ENCODE results near the gene PDIA6. TPM values are rescaled to one million over a fixed set of nuclear protein-coding genes. Genes with fewer than 3 reads are reported as not detected.

The PDIA6 gene
- total and polyA plus RNA-seq, 10 of the 15 experiments (the other 5 are each of a cell fraction or from before 2014, with no cell fraction given): 148 to 526 (median 209) TPM

GRCh38 chr2:10810202-10811161 lies 2.1 kb downstream of the PDIA6 start (continued):
- TF ChIP-seq SKIL (IDR thresholded peaks at IDR 0.05; ENCODE audit: low read depth, poor library complexity, severe bottlenecking) (peak; percentile 15), NFYB (IDR thresholded peaks at IDR 0.05; ENCODE audit: insufficient read depth, low read depth, low read length) (0 out of 2 replicates have a peak, but pooled peaks have one; percentile 36), JUNB (IDR thresholded peaks at IDR 0.05) (peak; percentile 38), CUX1 (IDR thresholded peaks at IDR 0.05; ENCODE audit: insufficient replicate concordance, low read depth, low read length) (no peak)

All from GM12878 (cell line).